HG03045 (cell line): ENCODE results near the gene CHMP1A.

Experiments
- ATAC-seq: cut with Tn5 transposase; IDR thresholded peaks from one replicate; pipeline ENCODE4 v1.9.1; 2021; ENCODE audit warnings: mild to moderate bottlenecking, moderate library complexity; ENCODE audit not compliant: unreplicated experiment

The CHMP1A gene

DNA sequence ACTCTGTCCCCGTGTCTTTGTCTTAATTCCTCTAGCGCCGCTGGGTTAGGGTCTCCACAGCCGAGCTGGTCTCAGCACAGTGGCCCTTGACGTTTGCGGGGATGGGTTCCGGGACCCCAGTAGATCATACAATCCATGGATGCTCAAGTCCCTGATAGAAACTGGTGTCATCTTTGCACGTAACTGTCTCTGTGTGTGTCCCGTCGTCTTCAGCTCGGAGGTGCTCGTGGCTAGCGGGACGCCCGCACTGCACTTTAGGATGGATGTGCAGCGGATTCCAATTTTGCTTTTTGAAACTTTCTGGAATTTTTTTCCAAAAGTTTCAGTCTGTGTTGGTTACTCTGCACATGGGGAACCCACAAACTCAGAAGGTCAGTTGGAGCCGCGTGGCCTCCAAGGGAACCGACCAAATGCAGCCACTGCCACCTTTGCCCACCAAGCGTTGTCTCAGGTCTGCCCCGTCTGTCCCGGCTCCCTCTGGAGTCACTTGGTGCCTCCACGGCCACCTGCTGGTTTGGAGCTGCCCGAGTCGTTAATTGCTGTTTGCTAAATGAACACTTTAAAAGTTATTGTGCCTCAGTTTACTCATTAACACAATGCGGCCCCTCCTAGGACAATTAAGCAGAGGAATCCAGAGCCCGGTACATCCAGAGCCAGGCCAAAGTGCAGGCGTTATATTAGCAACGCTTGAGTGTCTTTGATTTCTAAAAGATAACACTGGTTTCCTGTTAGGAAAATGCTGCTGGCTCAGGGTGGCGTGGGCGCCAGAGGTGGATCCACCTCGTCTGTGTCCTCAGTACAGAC lies 49.4 kb downstream of the CHMP1A start:
- no peak for ATAC-seq

DNA sequence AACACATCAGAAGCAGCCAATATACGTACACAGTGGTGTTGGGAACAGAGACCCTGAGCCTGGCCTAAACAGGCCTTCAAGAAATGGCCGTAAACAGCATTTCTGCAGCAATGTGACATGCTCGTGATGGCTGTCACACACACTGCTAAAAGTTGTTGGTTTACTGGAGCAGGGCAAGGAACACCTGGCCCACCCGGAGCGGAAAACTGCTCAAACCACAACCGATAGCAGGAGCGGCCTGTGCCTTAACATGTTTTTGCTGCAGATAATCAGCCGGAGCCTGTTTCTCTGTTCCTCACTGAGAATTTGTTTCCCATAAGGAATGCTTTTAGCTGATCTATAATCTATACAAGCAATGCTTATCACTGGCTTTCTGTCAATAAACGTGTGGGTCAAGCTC lies 50.1 kb downstream of the CHMP1A start:
- ATAC-seq, result no peak

DNA sequence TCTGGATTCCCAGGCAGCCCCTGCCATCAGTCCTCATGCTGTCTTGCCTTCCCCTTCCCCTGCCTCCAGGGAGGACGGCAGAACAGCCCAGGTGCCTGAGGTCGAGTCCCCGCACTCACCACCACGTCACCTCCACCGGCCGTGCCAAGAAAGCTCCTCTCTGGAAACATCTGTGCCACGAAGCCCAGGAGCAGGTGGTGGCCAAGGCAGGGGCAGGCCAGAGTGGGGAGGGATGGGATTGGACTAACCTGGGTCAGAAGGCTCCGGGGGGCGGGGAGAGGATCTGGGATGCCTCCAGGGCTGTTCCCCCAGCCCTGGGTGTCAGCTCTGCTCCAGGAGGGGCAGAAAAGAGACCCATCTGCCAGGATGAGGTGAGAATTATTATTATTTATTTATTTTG lies 51.5 kb downstream of the CHMP1A start:
- no peak for ATAC-seq

DNA sequence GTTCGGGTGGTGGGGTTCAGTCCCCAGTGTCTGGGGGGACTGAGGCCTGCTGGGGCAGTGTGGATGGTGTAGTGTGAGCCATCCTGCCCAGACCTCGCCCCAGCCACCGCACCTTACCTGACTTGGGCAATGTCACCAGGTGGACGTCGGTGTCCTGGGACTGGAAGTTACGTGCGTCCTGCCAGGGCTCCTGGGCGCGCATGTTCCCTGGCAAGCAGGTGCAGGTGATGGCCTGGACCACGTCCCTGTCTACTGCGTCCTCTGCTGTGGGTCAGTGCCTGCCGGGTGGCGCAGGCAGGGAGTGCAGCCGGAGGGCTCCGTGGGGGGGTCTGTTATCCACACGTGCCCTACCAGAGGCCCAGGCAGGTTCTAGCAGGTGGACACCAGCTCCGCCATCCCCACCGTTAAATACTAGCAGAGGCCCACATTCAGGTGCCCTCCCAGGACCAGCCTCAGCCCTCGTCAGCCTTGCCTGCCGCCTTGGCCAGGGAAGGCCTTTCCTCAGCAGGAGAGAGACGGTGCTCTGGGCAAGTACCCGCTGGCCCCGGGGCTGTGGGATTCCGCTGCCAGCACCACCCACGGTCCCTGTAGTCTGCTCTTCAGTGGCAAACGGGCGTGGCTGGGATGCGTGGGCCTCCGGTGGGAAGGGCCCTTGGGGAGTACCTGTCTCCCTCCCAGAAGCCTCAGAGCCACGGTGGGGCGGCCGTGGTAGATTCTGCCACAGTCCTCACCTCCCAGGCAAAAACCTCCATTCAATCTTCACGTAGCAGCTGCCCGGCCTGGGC lies 52.1 kb downstream of the CHMP1A start:
- ATAC-seq, result no peak

DNA sequence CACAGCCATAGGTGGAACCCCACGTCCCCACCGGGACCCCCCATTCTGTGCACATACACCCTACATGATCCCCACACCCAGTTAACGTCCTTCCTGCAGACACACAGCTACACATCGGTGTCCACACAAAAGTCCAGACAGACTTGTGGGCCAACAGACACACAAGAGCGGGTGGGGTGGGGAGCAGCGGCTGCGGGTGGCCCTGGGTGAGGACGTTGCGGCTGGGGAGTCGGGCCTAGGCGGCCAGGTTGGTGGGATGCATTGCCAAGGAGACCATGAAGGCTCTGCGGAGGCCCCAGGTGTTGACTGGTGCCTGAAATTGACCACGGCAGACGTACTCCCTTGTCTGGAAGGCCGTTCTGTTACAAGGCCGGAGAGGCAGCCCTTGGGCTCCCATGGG lies 52.7 kb downstream of the CHMP1A start:
- no peak for ATAC-seq

DNA sequence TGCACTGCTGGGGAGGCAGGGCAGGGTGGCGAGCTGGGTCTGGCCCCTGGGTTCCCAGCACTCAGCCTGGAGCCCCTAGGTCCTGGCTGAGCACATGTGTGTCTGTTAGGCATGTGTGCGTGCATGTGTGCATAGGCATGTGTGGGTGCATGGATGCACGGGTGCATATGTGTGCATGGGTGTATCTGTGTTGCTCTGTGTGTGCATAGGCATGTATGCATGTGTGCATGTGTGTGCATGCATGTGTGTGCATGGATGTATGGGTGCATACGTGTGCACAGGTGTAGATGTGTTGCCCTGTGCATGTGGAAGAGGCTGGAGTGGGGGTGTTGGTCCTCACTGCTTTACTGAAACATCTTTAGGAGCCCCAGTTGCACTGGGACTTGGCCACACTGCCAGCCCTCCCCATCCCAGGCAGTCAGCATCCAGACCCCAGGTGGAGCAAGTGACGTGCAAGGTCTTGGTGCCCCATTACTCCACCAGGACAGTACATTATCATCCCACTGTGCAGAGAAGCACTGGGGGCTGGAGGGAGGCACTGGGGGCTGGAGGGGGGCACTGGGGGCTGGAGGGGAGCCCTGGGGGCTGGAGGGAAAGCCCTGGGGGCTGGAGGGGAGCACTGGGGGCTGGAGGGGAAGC lies 54.4 kb downstream of the CHMP1A start:
- no peak for ATAC-seq

DNA sequence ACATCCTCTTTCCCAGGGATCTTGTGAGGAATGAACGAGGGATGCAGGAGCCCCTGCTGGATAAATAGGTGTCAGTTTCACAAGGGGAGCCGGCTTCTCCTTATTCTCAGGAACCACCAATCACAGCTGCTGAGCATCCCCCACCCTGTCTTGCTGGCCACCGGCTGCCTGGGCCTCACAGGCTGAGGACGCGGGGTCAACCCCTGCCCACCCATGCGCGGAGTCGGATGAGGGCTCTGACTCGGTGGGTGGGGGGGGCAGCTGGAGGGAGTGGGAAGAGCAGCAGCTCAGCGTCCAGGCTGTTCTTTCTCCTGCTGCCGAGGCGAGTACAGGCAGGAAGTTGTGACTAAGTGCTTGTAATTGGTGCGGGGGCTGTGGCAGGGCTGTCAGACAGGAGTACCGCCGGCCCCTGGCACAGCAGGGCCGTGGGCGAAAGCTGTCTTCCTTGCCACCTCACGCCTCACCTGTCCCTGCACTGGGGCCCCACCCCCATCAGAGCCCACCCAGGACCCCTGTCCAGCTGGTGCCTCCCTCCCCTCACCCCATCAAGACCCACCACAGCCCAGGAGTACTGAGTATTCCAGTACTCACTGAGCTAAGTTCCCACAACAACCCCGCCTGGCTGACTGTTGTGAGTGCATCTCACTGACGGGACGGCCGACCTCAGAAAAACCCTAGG lies 55.1 kb downstream of the CHMP1A start:
- no peak for ATAC-seq

DNA sequence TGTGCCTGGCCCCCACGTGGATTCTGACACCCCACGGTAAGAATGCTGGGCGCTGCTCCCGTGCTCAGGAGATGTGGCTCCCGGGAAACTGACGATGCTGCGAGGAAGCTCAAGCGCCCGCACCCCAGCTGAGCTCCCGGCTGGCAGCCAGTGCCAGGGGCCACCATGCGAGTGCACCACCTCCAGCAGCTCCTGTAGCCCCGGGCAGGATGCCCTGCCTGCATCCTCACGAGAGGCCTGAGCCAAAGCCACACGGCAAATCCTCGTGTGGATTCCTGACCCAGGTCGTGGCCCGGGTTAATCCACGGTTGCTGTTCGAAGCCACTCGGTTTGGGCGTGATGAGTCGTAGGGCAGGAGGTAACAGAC lies 55.6 kb downstream of the CHMP1A start:
- ATAC-seq, result no peak

DNA sequence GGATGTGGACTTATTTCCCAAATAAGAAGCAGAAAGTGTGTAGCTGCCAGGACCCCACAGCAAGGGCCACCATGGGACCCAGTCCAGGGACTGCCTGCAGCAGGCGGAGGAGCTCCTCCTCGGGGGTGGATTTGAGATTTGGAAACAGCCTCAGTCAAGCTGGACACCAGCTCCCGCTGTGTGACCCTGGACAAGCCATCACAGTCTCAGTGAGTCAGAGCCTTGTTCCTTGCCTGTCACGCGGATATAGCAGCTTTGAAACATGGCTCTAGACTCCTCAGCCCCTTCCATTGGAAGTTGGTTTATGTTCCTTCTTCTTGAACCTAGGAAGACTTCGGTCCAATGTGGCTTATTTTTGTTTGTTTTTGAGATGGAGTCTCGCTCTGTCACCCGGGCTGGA lies 56.6 kb downstream of the CHMP1A start:
- ATAC-seq, result no peak

DNA sequence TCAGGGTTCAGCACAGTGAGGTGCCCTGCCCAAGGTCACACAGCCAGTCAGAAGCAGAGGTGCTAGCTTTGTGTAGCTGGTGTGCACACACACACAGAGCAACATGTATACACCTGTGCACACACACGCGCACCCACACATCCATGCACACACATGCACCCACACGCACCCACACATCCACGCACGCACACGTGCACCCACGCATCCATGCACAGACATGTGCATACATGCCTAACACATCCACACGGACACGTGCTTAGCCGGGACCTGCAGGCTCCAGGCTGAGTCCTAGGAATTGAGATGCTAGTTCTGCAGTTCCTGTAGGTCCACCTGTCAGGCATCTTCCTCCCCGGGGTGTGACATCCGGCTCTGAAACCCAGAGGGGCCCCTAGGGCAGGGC lies 57.1 kb downstream of the CHMP1A start:
- no peak for ATAC-seq

DNA sequence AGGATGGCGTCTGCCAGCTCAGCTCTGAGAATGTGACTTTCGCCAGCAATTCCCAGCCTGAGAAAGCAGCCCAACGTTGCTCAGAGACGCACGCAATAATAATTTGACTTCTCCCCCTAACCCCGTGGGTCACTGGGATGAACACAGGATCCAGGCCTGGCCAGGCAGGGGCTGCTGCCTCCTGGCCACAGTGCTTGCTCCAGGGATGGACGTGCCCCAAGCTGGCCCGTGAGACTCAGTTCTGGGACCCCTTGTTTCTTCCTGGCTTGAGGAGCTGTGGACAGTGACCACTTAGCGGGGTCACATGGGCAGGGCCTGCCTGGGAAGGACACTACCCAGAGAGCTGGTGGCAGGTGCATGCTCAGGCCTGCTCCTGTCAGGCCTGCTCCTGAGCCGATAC lies 57.6 kb downstream of the CHMP1A start:
- ATAC-seq, result no peak

DNA sequence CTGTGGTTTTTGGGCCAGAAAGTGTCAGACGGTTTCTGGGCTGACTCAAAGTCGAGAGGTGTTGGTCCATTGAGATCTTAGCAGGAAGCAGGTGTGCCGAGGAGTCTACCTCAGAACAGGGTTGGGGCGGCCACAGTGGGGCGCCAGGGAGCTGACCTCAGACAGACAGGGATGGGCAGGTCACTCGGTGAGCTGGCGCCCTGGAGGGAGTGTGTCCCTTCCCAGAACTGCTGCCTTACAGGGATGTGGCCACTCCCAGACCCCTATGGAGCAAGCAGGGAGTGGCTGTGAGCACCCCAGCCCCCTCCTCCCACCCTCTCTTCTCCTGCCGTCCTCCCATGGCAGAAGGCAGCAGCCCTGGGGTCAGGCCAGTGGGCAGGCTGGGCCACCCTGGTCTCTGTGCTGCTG lies 58.1 kb downstream of the CHMP1A start:
- no peak for ATAC-seq

DNA sequence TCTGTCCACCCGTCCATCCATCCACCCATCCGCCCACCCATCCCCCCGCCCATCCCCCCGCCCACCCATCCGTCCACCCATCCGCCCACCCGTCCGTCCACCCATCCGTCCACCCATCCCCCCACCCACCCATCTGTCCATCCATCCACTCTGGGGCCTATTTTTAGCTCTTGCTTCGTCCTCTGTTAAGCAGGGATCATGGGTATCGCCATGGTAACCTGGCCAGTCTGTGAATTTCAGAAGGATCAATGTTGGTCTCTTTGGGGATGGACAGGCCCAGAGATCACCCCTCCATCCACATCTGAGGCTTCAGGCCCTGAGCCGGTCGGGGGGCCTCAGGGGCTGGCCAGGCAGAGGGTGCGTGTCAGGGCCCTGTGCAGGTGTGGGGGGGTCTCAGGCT lies 59.3 kb downstream of the CHMP1A start:
- ATAC-seq, result no peak

DNA sequence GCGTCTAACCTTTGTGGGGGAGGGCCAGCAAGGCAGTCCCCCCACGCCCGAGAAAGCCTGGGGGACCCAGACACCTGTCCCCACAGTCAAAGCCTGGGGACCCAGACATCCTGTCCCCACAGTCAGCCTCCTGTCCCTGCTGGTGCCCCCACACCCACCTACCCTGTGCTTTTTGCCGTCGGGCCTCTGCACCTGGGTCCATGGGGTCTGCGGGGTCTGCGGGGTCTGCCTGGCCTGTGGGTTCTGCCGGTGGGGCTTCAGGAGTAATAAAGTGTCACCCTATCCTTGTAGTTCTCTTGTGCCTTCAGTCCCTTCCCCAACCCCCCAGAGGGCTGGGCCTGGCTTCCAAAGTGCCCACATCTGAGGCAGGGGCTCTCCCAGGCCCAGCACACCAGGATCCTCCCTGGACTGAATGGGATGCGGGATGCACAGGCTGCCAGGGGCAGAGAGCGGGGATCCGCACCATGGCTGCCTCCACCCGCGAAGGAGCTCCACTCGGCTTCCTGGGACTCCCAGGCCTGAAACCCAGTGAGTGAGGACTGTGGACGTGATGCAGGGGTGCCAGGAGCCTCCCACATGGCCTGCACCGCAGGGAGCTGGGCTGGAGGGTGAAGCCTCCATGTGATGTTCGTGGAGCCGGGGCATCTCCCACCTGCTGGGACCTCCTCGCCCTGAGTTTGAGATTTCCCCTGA lies 60.4 kb downstream of the CHMP1A start:
- no peak for ATAC-seq

DNA sequence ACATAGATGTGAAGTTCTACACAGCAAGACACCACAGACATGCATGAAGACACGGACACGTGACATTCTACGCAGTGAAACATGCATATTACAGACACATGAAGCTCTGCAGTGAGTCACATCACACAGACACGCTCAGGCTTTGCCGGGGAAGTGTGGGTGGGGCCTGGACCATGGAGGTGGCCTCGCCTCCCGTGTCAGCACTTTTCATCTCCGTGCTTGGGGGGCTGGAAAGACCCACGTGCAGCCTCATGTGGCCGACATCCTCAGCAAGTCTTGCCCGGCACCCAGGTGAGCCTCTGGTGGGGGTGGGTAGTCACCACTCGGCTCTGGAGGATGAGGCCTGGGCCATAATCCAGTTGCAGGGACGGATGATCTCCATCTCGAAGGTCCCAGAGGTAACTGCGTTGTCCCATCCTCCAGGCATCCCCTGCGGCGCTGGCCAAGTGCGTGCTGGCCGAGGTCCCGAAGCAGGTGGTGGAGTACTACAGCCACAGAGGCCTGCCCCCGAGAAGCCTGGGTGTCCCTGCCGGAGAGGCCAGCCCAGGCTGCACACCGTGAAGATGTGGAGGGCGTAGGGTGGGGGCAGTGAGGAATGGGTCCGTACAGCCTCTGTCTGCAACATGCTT lies 61.3 kb downstream of the CHMP1A start:
- no peak for ATAC-seq

DNA sequence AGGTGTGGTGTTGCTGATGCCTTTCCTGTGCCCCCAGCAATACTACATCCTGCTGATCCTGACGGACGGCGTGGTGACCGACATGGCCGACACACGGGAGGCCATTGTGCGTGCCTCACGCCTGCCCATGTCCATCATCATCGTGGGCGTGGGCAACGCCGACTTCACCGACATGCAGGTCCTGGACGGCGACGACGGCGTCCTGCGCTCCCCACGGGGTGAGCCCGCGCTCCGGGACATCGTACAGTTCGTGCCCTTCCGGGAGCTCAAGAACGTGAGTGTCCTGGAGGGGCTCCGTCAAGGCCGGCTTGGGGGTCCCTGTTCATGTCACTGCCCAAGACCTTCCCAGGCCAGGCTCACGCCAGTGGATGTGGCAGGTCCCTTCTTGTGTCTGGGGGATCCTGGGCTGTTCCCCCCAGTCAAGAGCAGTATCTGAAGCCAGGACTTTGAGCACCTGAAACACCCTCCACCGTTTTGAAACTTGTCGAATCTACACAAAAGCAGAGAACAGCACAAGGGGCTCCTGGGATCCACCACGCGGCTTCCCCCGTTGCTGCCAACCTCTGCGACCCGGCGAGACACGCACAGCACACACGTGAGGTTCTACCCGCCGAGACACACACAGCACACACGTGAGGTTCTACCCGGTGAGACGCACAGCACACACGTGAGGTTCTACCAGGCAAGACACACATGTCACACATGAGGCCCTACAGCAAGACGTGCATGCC lies 62.0 kb downstream of the CHMP1A start:
- ATAC-seq, result no peak
